CD4-positive, CD25-positive, alpha-beta regulatory T cell (primary cell): ENCODE measurements around the gene PET100. TPM values are rescaled to one million over a fixed set of nuclear protein-coding genes. Genes with fewer than 3 reads are reported as not detected.

ENCODE experiments used
- ATAC-seq, 2 donors: fragments of 150-1000 bp; cut with Tn5 transposase; one replicate each; pipeline ENCODE4 v1.10.0; 2021; ENCODE audit warnings: low read depth in 2 of 2, moderate number of reproducible peaks in 2 of 2, moderate library complexity in 1 of 2
- DNase-seq, 3 donors: peaks; one replicate each; pipeline versions ENCODE4 v3.0.0 to v3.0.0-alpha.2; 2012 to 2022; ENCODE audit warnings: mixed read lengths in 1 of 3
- H3K27ac ChIP-seq: one replicate; pipeline ENCODE4 v1.7.0; 2013; ENCODE audit warnings: mild to moderate bottlenecking, low read length; ENCODE audit not compliant: insufficient read depth, poor library complexity, severe bottlenecking
- H3K27me3 ChIP-seq: one replicate; pipeline ENCODE4 v1.7.0; 2013; ENCODE audit warnings: low read length; ENCODE audit not compliant: control insufficient read depth, insufficient read depth
- H3K36me3 ChIP-seq: one replicate; pipeline ENCODE4 v1.7.0; 2013; ENCODE audit warnings: mild to moderate bottlenecking, low read length, moderate library complexity; ENCODE audit not compliant: control insufficient read depth, insufficient read depth
- H3K4me1 ChIP-seq: 2 replicates; pipeline ENCODE4 v1.7.0; 2013; ENCODE audit warnings: mild to moderate bottlenecking, low read length; ENCODE audit not compliant: insufficient read depth, control insufficient read depth, poor library complexity, severe bottlenecking
- H3K4me3 ChIP-seq: one replicate; pipeline ENCODE4 v1.7.0; 2013; ENCODE audit warnings: low read depth, mild to moderate bottlenecking, low read length, moderate library complexity
- H3K9me3 ChIP-seq, 2 experiments: 1 replicate in 1 of 2; 2 replicates in 1 of 2; pipeline ENCODE4 v1.7.0; 2013; ENCODE audit warnings: low read length in 2 of 2, mild to moderate bottlenecking in 1 of 2, moderate library complexity in 1 of 2; ENCODE audit not compliant: control insufficient read depth in 2 of 2
- H3K27ac Mint-ChIP-seq, 3 donors: one replicate each; pipeline ENCODE4 v1.8.0; 2020 to 2022; ENCODE audit warnings: mild to moderate bottlenecking in 3 of 3, mixed read lengths in 3 of 3, moderate library complexity in 2 of 3
- H3K27me3 Mint-ChIP-seq: one replicate; pipeline ENCODE4 v1.8.0; 2022; ENCODE audit warnings: mild to moderate bottlenecking, mixed read lengths
- H3K36me3 Mint-ChIP-seq: one replicate; pipeline ENCODE4 v1.8.0; 2020; ENCODE audit warnings: mixed read lengths
- H3K4me1 Mint-ChIP-seq, 4 donors: one replicate each; pipeline ENCODE4 v1.8.0; 2020 to 2022; ENCODE audit warnings: mixed read lengths in 4 of 4, mild to moderate bottlenecking in 1 of 4
- H3K4me3 Mint-ChIP-seq, 4 donors: one replicate each; pipeline ENCODE4 v1.8.0; 2020 to 2022; ENCODE audit warnings: mild to moderate bottlenecking in 4 of 4, mixed read lengths in 4 of 4, moderate library complexity in 3 of 4
- H3K9me3 Mint-ChIP-seq, 7 donors: one replicate each; pipeline ENCODE4 v1.8.0; 2020 to 2022; ENCODE audit warnings: mixed read lengths in 7 of 7, mild to moderate bottlenecking in 3 of 7, moderate library complexity in 2 of 7
- polyA plus RNA-seq, 4 donors: library from polyadenylated mRNA; unstranded; fragments of 300-500 nt; fragmentation: Illumina TruSeq; gene quantifications; one replicate each; pipeline ENCODE4 v1.2.3, GENCODE V29; 2021
- total RNA-seq: library from RNA; stranded (reverse); gene quantifications from one replicate; pipeline ENCODE4 v1.2.3, GENCODE V29; 2022

PET100 gene
- total and polyA plus RNA-seq, 5 donors from 2014 or later = 116 to 500 (median 298) TPM

DNA sequence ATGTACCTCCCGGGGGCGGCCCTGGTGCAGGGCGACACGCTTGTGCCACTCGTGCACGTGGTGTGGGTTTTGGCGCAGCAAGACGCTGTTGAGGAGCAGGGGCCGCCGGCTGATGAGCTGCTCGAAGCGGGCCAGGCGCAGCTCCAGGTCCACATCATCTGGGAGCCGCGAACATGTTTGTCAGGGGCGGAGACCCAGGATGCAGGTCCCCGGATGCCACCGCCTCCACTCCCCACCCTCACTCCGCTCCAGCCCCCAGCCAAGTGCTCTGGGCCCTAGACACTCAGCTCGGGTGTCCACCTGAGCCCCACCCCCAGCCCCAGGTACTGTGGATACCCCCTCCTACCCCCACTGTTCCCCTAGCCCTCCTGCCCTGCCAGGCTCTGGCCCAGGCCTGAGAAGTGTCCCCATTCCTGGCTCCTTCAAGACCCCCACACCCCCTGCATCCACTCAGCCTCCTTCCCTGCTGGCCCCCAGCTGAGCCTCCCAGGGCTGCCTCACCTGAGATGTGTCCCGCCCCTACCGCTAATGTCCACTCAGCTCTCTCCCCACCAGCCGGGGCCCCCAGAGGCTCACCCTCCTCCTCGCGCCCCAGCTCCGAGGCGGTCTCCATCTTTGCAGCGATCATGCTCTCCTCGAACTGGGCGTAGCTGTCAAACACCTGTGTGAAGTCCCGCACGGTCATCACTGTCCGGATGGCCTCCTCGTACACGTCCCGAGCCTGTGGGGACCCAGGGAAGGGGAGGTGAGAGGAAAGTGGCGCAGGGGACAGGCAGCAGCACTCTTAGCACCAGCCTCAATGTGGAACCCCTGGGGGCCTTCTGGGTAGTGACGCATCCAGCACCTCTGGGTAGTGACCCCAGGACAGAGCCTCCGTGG, 5.6 kb upstream of the PET100 start:
- no peak overlapping the region for H3K27ac Mint-ChIP-seq
- Histone ChIP-seq H3K27ac (no peak overlapping the region), H3K36me3 (peaks cover 66% of the 10 kb centered on the region), H3K27me3 (no peaks in the 10 kb centered on the region), H3K4me3 (no peak overlapping the region), H3K9me3 (no peaks in the 10 kb centered on the region), H3K4me1 (peaks cover 14% of the 10 kb centered on the region)
- no peak for ATAC-seq
- DNase-seq = no peak
- no peak overlapping the region for H3K4me3 Mint-ChIP-seq
- H3K36me3 Mint-ChIP-seq = peaks cover 18% of the 10 kb centered on the region
- peaks cover 0 to 21% (median 10%) of the 10 kb centered on the region in 4 donors for H3K4me1 Mint-ChIP-seq
- no peaks in the 10 kb centered on the region for H3K27me3 Mint-ChIP-seq
- no peaks in the 10 kb centered on the region for H3K9me3 Mint-ChIP-seq

DNA sequence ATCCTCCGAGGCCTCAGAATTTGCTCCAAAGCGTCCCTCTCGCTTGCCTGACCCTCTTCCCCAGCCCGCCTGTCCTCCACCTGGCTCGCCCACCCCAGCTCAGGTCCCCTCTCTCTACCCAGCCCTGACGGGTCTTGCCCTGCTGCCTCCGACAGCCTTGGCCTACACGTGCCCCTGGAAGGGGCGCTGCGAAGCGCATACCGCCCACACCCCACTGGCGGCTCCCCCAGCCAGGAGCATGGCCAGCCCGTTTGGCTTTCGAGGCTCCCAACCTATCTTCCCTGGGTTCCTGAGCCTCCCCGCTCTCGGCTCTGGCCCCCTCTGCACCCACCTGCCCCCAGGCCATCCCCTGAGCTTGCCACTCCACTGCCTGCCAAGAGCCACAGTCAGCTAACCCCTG, 4.8 kb upstream of the PET100 start:
- H3K36me3 Mint-ChIP-seq = peaks cover 25% of the 10 kb centered on the region
- H3K4me3 Mint-ChIP-seq = no peak overlapping the region

DNA sequence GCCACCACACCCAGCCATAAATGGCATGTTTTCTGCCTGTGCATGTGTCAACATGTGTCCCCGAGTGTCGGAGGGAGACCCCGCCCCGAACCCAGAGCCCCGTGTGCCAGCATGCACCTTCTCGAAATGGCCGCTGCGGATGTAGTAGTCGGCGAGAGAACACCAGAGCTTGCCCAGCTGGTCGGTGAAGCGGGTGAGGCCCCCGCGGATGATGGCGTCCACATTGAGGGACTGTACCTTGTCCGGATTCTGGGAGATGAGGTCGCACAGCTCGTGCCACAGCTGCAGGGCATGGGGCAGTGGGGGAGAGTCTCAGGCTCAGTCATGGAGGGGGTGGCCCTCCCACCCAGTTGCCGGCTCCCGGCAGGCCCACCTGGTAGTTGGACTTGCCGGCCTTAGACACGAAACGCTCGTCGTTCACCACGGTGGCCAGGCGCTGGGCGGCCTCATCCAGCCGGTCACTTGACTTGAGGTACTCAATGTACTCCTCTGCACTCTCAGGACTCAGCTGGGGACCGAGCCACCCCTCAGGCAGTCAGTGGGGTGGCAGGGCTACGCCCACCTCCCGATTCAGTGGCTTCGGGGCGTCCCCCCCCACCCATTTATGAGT, 3.7 kb upstream of the PET100 start:
- Histone ChIP-seq H3K36me3 (peaks cover 56% of the 10 kb centered on the region), H3K4me1 (peaks cover 27% of the 10 kb centered on the region), H3K9me3 (no peaks in the 10 kb centered on the region), H3K27ac (no peak overlapping the region), H3K27me3 (no peaks in the 10 kb centered on the region), H3K4me3 (no peak overlapping the region)
- Mint-ChIP-seq H3K9me3 (no peaks in the 10 kb centered on the region), H3K4me3 (no peak overlapping the region), H3K27ac (no peak overlapping the region), H3K27me3 (peaks cover 7% of the 10 kb centered on the region), H3K36me3 (peaks cover 25% of the 10 kb centered on the region), H3K4me1 (peaks cover 5 to 40% (median 22%) of the 10 kb centered on the region in 4 donors)
- ATAC-seq (no peak), DNase-seq (no peak)

More for the DNA sequence above, 4.8 kb upstream of the PET100 start:
- peaks cover 64% of the 10 kb centered on the region for H3K36me3 ChIP-seq
- peaks cover 17% of the 10 kb centered on the region for H3K4me1 ChIP-seq
- H3K27me3 ChIP-seq = no peaks in the 10 kb centered on the region
- H3K9me3 Mint-ChIP-seq = no peaks in the 10 kb centered on the region
- no peaks in the 10 kb centered on the region for H3K9me3 ChIP-seq
- DNase-seq (no peak), ATAC-seq (no peak)
- no peak overlapping the region for H3K27ac ChIP-seq
- H3K4me1 Mint-ChIP-seq = peaks cover 5 to 29% (median 16%) of the 10 kb centered on the region in 4 donors
- H3K27me3 Mint-ChIP-seq = peaks cover 7% of the 10 kb centered on the region
- no peak overlapping the region for H3K4me3 ChIP-seq
- H3K27ac Mint-ChIP-seq = no peak overlapping the region

DNA sequence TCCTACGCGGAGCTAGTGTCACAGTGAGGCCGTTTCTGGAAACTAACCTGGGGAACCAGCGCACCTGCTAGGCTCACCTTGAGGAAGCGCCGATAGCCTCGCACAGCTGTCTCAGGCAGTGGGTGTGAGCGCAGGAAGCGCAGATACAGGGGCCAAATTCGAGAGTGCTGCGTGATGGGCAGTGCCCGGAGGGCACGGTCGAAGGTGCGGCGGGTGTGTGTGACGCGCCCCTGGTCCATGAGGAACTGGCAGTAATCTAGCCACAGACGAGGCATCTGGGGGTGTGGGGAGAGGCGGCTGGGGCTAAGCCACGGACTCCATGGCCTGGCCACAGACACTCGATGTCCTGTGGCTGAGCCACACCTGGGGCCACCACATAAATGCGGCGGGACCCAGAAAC, 2.4 kb upstream of the PET100 start:
- H3K4me3 Mint-ChIP-seq = peak overlapping the region; percentile 3 to 55 (median 42)
- Histone ChIP-seq H3K27me3 (no peaks in the 10 kb centered on the region), H3K4me1 (peaks cover 28% of the 10 kb centered on the region), H3K36me3 (peaks cover 49% of the 10 kb centered on the region), H3K9me3 (no peaks in the 10 kb centered on the region), H3K27ac (no peak overlapping the region), H3K4me3 (no peak overlapping the region)
- DNase-seq (no peak), ATAC-seq (no peak)
- H3K36me3 Mint-ChIP-seq = peaks cover 17% of the 10 kb centered on the region
- H3K27ac Mint-ChIP-seq = peak overlapping the region in 1 of 3 donors; percentile 46
- peaks cover 5 to 50% (median 22%) of the 10 kb centered on the region in 4 donors for H3K4me1 Mint-ChIP-seq
- peaks cover 7% of the 10 kb centered on the region for H3K27me3 Mint-ChIP-seq
- no peaks in the 10 kb centered on the region for H3K9me3 Mint-ChIP-seq

DNA sequence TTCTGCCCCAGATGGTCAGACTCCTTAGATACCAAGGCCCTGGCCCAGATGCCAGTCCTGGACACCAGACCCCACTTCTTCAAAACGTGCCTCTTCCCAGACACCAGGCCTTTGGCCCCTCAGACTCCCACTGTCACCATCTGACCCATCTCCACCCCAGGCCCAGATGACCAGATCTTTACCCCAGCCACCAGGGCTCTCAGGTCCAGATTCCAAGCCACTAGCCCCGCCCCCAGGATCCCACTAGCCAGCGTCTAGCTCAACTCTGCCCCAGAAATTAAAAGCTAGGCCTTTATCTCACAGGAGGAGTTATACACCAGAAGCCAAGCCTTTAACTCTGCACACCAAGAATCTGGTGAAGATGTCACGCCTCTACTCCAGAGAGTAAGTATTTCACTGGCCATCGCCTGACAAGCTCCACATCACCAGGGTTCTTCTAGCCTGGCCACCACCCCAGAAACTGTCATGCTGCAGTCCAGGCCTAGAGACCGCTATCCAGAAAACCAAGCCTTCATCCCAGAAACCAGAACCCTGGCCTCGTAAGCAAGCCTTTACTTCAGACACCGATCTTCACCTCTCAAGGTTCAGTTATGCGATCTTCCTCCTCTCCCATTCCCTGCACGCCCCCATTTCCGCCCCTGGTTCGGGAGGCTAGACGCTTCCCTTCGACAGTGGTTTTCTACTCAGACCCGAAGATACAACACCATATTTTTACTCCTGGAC, 843 bp upstream of the PET100 start:
- peak overlapping the region; percentile 98 for H3K4me3 ChIP-seq
- ATAC-seq (no peak), DNase-seq (no peak)
- peaks cover 28% of the 10 kb centered on the region for H3K4me1 ChIP-seq
- no peaks in the 10 kb centered on the region for H3K9me3 ChIP-seq
- peak overlapping the region; percentile 92 to 98 (median 97) for H3K4me3 Mint-ChIP-seq
- H3K36me3 ChIP-seq = peaks cover 37% of the 10 kb centered on the region
- no peaks in the 10 kb centered on the region for H3K9me3 Mint-ChIP-seq
- peaks cover 7% of the 10 kb centered on the region for H3K27me3 Mint-ChIP-seq
- H3K27ac ChIP-seq = peak overlapping the region; percentile 95
- H3K27ac Mint-ChIP-seq = peak overlapping the region; percentile 98 to 100 (median 98)
- H3K36me3 Mint-ChIP-seq = peaks cover 10% of the 10 kb centered on the region
- no peaks in the 10 kb centered on the region for H3K27me3 ChIP-seq
- peaks cover 5 to 50% (median 22%) of the 10 kb centered on the region in 4 donors for H3K4me1 Mint-ChIP-seq

DNA sequence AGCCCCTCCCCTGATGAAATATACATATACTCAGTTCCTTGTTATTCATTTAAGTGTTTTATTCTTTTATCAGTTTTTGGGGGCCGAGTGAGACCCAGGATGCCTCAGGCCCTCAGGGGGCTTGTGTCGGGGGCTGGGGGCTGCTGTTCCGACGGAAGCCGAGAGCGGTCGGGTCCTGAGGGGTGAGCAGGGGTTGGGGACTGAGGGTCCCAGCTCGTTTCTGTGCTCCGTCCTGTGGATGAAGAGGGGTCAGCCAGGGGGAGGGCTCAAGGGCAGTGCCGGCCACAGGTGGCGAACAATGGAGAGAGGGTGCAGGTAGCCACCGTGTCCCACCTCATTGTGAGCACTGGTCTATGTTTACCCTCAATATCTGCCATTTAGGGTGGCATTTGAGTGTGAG, 2.0 kb downstream of the PET100 start:
- peak overlapping the region; percentile 52 to 75 (median 62) for H3K4me3 Mint-ChIP-seq
- peaks cover 38% of the 10 kb centered on the region for H3K4me1 ChIP-seq
- DNase-seq = no peak

DNA sequence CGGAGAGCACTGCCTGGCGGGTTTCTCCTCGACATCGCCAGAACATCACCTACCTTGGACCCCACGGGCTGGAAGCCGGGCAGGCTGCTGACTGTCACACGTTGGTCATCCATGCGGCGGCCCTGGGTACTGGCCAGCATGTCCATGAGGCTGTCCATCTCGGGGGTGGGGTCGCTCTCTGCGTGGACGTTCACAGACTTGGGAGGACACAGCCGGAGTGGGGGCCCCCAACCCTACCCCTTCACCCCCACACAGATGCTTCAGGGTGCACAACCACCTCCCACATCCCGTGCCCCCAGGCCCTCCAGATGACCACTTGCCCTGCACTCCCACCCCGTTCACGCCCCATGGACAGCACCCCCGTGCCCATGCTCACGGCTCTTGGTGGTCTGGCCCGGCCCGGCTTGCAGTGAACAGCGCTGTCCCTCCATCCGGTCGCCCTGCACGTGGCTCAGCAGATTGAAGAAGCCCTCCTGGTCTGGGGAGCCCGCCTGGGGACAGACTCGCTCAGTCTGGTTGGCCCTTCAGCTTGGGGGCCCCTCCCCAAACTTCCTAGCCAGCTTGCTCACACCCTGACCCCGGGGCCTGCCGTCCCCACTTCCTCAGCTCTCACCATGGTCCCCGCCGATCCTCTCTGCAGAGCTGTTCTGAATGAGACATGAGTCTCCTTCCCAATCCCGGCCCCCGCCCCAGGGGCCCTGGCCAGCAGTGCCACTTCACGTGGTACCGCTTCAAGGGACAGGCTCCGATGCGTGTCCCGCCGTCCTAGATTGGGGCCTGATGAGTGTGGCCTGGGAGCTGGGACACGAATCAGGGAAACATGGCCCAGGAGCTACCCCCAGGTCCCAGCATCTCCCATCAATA, 3.0 kb downstream of the PET100 start:
- Mint-ChIP-seq H3K27me3 (peaks cover 7% of the 10 kb centered on the region), H3K9me3 (no peaks in the 10 kb centered on the region), H3K4me3 (peak overlapping the region in 2 of 4 donors; percentile 26 to 53), H3K27ac (no peak overlapping the region), H3K36me3 (peaks cover 7% of the 10 kb centered on the region), H3K4me1 (peaks cover 5 to 72% (median 31%) of the 10 kb centered on the region in 4 donors)
- Histone ChIP-seq H3K27ac (no peak overlapping the region), H3K9me3 (no peaks in the 10 kb centered on the region), H3K36me3 (peaks cover 7% of the 10 kb centered on the region), H3K27me3 (no peaks in the 10 kb centered on the region), H3K4me1 (peaks cover 44% of the 10 kb centered on the region), H3K4me3 (no peak overlapping the region)
- DNase-seq = no peak
- ATAC-seq = no peak

More for the DNA sequence above, 2.0 kb downstream of the PET100 start:
- Histone ChIP-seq H3K4me3 (no peak overlapping the region), H3K27me3 (no peaks in the 10 kb centered on the region), H3K9me3 (no peaks in the 10 kb centered on the region), H3K36me3 (peaks cover 15% of the 10 kb centered on the region), H3K27ac (no peak overlapping the region)
- Mint-ChIP-seq H3K36me3 (peaks cover 10% of the 10 kb centered on the region), H3K27me3 (peaks cover 7% of the 10 kb centered on the region), H3K27ac (no peak overlapping the region), H3K9me3 (no peaks in the 10 kb centered on the region), H3K4me1 (peaks cover 5 to 71% (median 29%) of the 10 kb centered on the region in 4 donors)
- no peak for ATAC-seq
